Measurements from ENCODE around the gene NEK10. TPM values are rescaled to one million over a fixed set of nuclear protein-coding genes. Genes with fewer than 3 reads are reported as not detected.

NEK10 gene
- total and polyA plus RNA-seq, 2 of the 13 experiments (the other 11 are each of a cell fraction or from before 2014, with no cell fraction given), result 2.8 to 14.2 TPM

GRCh38 chr3:27253831-27254230 lies 115.4 kb downstream of the NEK10 start (continued):
- no peak for TF ChIP-seq ATF5 (CRISPR knock-in tag; IDR thresholded peaks at IDR 0.05; ENCODE audit: low read depth)

- CTCF ChIA-PET (ENCODE audit: low intra/inter-chr PET ratio, low total read pairs), result interaction anchor here (2.9 kb wide), 1 partner anchor 119 kb away, joined by 10 read pairs; no protein-coding TSS in a partner anchor
- no peak overlapping the region for H2AFZ ChIP-seq (ENCODE audit: low read length)
- intact Hi-C loops (cut with micrococcal nuclease; ENCODE audit: unreplicated experiment), result loop anchor here (1.0 kb wide), 1 partner anchor 119 kb away; no protein-coding TSS in a partner anchor
- H3K4me1 ChIP-seq (ENCODE audit: insufficient read depth, low read length), result no peaks in the 10 kb centered on the region
- H3K27me3 ChIP-seq (ENCODE audit: control insufficient read depth in 1 of 2, insufficient read depth in 2 of 2, low read length in 2 of 2), result no peaks in the 10 kb centered on the region
- FAIRE-seq, result no peak
- no peak overlapping the region for H3K4me2 ChIP-seq (ENCODE audit: low read depth, low read length)
- no peak for ATAC-seq
- BruUV-seq (replicated peaks), result no TSS peak
- no peak overlapping the region for H3K27ac ChIP-seq (ENCODE audit: extremely low read length, insufficient read depth, low read length)
- POLR2A ChIA-PET, result no interaction called here
- no peak for DNase-seq (ENCODE audit: low spot score)
- H3K4me3 ChIP-seq (replicated peaks in 1 of 3; ENCODE audit: insufficient read depth in 1 of 3, low read depth in 2 of 3, low read length in 3 of 3), result no peak overlapping the region
- H3K9ac ChIP-seq (ENCODE audit: insufficient read depth, low read depth, low read length), result no peak overlapping the region
- in situ Hi-C loops (cut with HindIII; ENCODE audit: extremely low pct_ligation_motif_present, low pct_unique_long_range_greater_than_20kb), result no loop called here
- H4K20me1 ChIP-seq (ENCODE audit: insufficient read depth, low read length), result no peaks in the 10 kb centered on the region
- H3K9me3 ChIP-seq (ENCODE audit: low read length), result no peaks in the 10 kb centered on the region
- 75% methylated on average over 1 of the region's 1 CpG for WGBS (ENCODE audit: low lambda C conversion rate)
- no peaks in the 10 kb centered on the region for H3K79me2 ChIP-seq (ENCODE audit: insufficient read depth, low read length)
- H3K36me3 ChIP-seq (replicated peaks in 1 of 2; ENCODE audit: control insufficient read depth in 1 of 2, insufficient read depth in 2 of 2, low read length in 2 of 2), result no peaks in the 10 kb centered on the region
- TF ChIP-seq LBX2 (CRISPR knock-in tag; IDR thresholded peaks at IDR 0.05; ENCODE audit: borderline replicate concordance) (no peak), ZNF430 (CRISPR knock-in tag; IDR thresholded peaks at IDR 0.05) (no peak), ZNF691 (CRISPR knock-in tag; IDR thresholded peaks at IDR 0.05; ENCODE audit: borderline replicate concordance, low read depth) (no peak), PBX3 (CRISPR knock-in tag; IDR thresholded peaks at IDR 0.05; ENCODE audit: borderline replicate concordance) (no peak), ZSCAN29 (CRISPR knock-in tag; conservative IDR thresholded peaks at IDR 0.05) (no peak), SRSF4 (IDR thresholded peaks at IDR 0.05; ENCODE audit: low read depth, low read length, poor library complexity, severe bottlenecking) (no peak), ADNP (CRISPR knock-in tag; IDR thresholded peaks at IDR 0.05) (no peak), ZNF234 (CRISPR knock-in tag; conservative IDR thresholded peaks at IDR 0.05) (no peak), ZNF510 (CRISPR knock-in tag; IDR thresholded peaks at IDR 0.05; ENCODE audit: low read depth) (no peak), MYC (CRISPR knock-in tag; IDR thresholded peaks at IDR 0.05; ENCODE audit: borderline replicate concordance) (no peak), ZFP91 (CRISPR knock-in tag; IDR thresholded peaks at IDR 0.05; ENCODE audit: borderline replicate concordance) (no peak), CBX2 (IDR thresholded peaks at IDR 0.05; ENCODE audit: low read depth, low read length) (no peak), CBX2 (CRISPR knock-in tag; IDR thresholded peaks at IDR 0.05; ENCODE audit: low read depth) (no peak), ZNF335 (CRISPR knock-in tag; IDR thresholded peaks at IDR 0.05) (no peak), CHD2 (IDR thresholded peaks at IDR 0.05; ENCODE audit: low read depth, low read length) (no peak)
Measured at GRCh38 chr3:27253391-27253790, 115.8 kb downstream of the NEK10 start.

Data from HepG2 (cell line).